Measurements from ENCODE around the gene RNF152. TPM values are rescaled to one million over a fixed set of nuclear protein-coding genes. Genes with fewer than 3 reads are reported as not detected.

RNF152 gene
- total RNA-seq, 4 donors from 2014 or later = 4.6 to 14.3 (median 7.7) TPM

DNA sequence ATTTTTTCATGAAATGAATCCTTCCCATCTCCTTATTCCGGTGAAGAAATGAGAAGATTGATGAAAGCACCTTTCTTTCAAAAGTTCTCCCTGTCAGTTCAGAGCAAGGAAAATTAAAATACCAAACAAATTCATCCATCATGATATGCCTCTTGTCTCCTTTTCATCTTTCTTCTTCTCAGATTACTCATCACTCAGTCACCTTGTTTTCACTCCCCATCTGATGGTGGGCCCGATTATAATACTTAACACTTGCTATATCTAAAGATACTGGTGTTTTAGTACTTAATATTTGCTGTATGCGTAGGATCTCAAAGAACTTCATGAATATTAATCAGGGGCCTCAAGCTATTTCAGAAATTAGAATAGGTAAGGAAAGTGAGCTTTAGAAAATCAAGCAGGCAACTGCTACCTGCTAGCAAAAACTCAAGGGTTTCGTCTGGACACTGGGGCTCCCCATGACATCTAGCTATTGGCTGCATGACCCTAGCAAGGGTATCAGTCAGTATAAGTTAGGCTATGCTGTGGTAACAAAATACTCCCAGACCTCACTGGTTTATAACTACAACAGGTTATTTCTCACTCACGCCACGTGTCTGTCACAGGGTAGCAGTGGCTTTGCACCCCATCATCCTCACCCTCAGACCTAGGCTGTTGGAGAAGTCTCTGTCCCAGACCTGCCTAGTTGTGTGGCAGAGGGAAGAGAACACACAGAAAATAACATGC, 39.0 kb upstream of the RNF152 start:
- Histone ChIP-seq H3K27ac (replicated peaks in 1 of 4) (no peak overlapping the region), H3K36me3 (no peaks in the 10 kb centered on the region), H3K4me1 (no peaks in the 10 kb centered on the region), H3K4me3 (no peak overlapping the region), H3K9me3 (no peaks in the 10 kb centered on the region), H3K27me3 (no peaks in the 10 kb centered on the region)
- TF ChIP-seq EP300 (IDR thresholded peaks at IDR 0.05) = no peak
- TF ChIP-seq, protein P1, sequence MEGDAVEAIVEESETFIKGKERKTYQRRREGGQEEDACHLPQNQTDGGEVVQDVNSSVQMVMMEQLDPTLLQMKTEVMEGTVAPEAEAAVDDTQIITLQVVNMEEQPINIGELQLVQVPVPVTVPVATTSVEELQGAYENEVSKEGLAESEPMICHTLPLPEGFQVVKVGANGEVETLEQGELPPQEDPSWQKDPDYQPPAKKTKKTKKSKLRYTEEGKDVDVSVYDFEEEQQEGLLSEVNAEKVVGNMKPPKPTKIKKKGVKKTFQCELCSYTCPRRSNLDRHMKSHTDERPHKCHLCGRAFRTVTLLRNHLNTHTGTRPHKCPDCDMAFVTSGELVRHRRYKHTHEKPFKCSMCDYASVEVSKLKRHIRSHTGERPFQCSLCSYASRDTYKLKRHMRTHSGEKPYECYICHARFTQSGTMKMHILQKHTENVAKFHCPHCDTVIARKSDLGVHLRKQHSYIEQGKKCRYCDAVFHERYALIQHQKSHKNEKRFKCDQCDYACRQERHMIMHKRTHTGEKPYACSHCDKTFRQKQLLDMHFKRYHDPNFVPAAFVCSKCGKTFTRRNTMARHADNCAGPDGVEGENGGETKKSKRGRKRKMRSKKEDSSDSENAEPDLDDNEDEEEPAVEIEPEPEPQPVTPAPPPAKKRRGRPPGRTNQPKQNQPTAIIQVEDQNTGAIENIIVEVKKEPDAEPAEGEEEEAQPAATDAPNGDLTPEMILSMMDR (IDR thresholded peaks at IDR 0.05) = no peak
- TF ChIP-seq POLR2A (IDR thresholded peaks at IDR 0.05; ENCODE audit: low read depth) = no peak
- TF ChIP-seq POLR2AphosphoS5 (IDR thresholded peaks at IDR 0.05) = no peak
- 93% methylated on average over 6 of the region's 6 CpGs for WGBS
- intact Hi-C loops (cut with DNase I) = no loop called here
- peak; percentile 5 for DNase-seq (ENCODE audit: extremely low spot score)

DNA sequence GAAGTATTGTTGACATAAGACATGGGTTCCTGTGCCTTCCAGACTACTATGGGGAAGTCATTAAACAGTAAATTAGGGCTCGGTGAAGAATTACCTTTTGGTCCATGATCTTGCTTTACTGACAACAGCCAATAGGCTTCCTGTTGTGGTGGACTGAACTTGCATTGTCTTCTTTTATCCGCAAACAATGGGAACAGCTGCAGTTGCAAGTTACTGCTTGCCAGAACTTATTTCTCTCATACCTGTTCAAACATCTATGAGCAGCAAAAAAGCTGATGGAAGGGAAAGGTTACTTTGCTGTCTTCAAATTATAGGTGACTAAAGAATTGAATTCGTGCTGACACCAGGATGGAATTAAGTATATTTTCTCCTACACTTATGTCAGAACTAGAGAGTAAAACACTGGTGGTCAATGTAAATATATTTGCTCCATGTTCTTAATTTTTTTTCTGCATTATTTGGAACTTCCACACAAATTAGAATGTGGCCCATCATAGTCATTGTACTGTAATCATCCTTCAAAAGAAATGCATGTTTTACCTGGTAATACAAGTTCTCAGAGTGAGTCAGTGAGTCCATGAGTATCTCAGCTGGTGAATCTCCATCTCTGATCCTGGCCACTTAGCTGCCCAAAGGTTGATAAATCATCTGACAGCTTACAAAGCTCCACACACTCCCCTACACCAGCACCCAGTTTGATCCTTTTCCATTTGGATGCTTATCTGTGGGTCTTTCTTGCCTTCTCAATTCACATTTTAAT, 37.3 kb upstream of the RNF152 start:
- DNase-seq (ENCODE audit: extremely low spot score) = no peak
- Histone ChIP-seq H3K4me3 (no peak overlapping the region), H3K36me3 (no peaks in the 10 kb centered on the region), H3K9me3 (no peaks in the 10 kb centered on the region), H3K27me3 (no peaks in the 10 kb centered on the region), H3K4me1 (no peaks in the 10 kb centered on the region), H3K27ac (replicated peaks in 1 of 4) (no peak overlapping the region)
- TF ChIP-seq POLR2AphosphoS5 (IDR thresholded peaks at IDR 0.05) = no peak
- no peak for TF ChIP-seq POLR2A (IDR thresholded peaks at IDR 0.05; ENCODE audit: low read depth)
- TF ChIP-seq EP300 (IDR thresholded peaks at IDR 0.05) = no peak
- TF ChIP-seq, protein P1 (IDR thresholded peaks at IDR 0.05) = no peak
- intact Hi-C loops (cut with DNase I) = no loop called here
- 81% methylated on average over 3 of the region's 3 CpGs for WGBS

DNA sequence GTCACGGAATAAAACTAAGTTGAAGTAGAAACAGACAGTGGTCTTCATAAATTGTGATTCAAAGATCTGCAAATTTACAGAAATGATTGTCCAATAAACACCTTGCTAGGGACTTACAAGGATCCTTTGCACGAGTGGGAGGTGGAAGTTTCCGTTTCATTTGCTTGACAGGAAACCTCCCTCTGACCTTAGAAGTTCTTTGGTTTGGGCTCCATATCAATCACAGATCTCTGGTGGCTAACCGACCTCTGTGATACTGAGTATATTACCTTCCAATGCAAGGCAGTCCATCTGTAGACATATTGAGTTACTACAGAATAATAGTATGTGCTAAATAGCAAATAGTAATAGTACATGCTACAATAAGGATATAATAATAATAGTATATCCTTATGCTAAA, 33.7 kb upstream of the RNF152 start:
- Histone ChIP-seq H3K9me3 (no peaks in the 10 kb centered on the region), H3K4me3 (no peak overlapping the region), H3K4me1 (no peaks in the 10 kb centered on the region), H3K27me3 (no peaks in the 10 kb centered on the region), H3K36me3 (no peaks in the 10 kb centered on the region), H3K27ac (replicated peaks in 1 of 4) (no peak overlapping the region)
- no peak for DNase-seq (ENCODE audit: extremely low spot score)
- intact Hi-C loops (cut with DNase I) = no loop called here
- 70% methylated on average over 4 of the region's 4 CpGs for WGBS
- TF ChIP-seq POLR2AphosphoS5 (IDR thresholded peaks at IDR 0.05) = no peak

DNA sequence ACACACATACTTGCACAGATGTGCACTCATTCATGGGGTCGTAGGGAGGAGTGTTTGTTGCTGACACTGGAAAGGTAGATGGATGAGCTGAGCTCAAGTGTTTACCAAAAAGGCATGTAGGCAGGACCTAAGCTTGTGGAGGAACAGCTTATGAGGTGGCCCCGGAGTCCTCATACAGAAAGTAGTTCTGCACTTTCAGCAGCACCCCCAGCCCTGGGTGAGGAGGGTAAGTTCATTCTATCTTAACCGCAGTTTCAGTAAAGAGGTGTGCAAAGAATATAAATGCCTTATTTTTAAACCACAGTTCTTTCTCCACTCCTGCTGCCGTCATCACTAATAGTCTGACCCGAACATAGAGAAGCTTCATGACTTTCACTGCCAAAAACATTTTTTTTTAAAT, 31.7 kb upstream of the RNF152 start:
- no peaks in the 10 kb centered on the region for H3K9me3 ChIP-seq
- no peak for TF ChIP-seq POLR2A (IDR thresholded peaks at IDR 0.05; ENCODE audit: low read depth)
- TF ChIP-seq POLR2AphosphoS5 (IDR thresholded peaks at IDR 0.05) = no peak
- TF ChIP-seq EP300 (IDR thresholded peaks at IDR 0.05) = no peak
- TF ChIP-seq, protein P1 (IDR thresholded peaks at IDR 0.05) = no peak
- intact Hi-C loops (cut with DNase I) = no loop called here
- no peaks in the 10 kb centered on the region for H3K27me3 ChIP-seq
- H3K4me3 ChIP-seq = no peak overlapping the region
- no peaks in the 10 kb centered on the region for H3K4me1 ChIP-seq
- no peak for DNase-seq (ENCODE audit: extremely low spot score)
- H3K27ac ChIP-seq (replicated peaks in 1 of 4) = no peak overlapping the region
- no peaks in the 10 kb centered on the region for H3K36me3 ChIP-seq
- 34% methylated on average over 5 of the region's 5 CpGs for WGBS

DNA sequence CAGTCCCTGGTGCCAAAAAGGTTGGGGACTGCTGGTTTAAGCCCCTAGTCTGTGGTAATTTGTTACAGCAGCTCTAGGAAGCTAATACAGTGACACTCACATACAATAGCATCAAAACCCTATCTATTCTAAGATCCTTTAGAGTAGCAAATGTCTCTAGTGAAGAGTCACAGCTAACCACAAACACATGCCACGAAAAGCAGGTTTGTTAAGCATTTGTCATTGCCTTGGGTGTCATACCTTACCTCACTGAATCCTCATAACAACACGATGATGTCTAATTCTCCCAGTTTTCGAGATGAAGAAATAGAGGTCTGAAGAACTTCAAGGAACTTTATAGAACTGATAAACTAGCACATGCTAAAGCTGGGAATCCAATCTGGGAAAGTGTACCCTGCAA, 29.6 kb upstream of the RNF152 start:
- H3K27me3 ChIP-seq = no peaks in the 10 kb centered on the region
- no peaks in the 10 kb centered on the region for H3K9me3 ChIP-seq
- intact Hi-C loops (cut with DNase I) = no loop called here
- H3K27ac ChIP-seq (replicated peaks in 1 of 4) = no peak overlapping the region
- no peak overlapping the region for H3K4me3 ChIP-seq
- WGBS = 87% methylated on average over 3 of the region's 3 CpGs
- TF ChIP-seq POLR2AphosphoS5 (IDR thresholded peaks at IDR 0.05) (no peak), POLR2A (IDR thresholded peaks at IDR 0.05; ENCODE audit: low read depth) (no peak)
- H3K36me3 ChIP-seq = no peaks in the 10 kb centered on the region
- DNase-seq (ENCODE audit: extremely low spot score) = no peak
- H3K4me1 ChIP-seq = no peaks in the 10 kb centered on the region
